Uterus (tissue), 2 donors: ENCODE results near the gene RPS14.

Experiments used
- CTCF ChIP-seq, 4 experiments: fragments of 200-600 bp in 2 of 4; fragments of 450-650 bp in 2 of 4; sonication (generic) in 2 of 4; IDR thresholded peaks; one replicate each; pipeline ENCODE4 v1.5.1; 2016 to 2019; ENCODE audit warnings: antibody characterized with exemption in 4 of 4, mild to moderate bottlenecking in 2 of 4, moderate library complexity in 1 of 4
- POLR2A ChIP-seq, 2 donors: fragments of 450-650 bp; IDR thresholded peaks; one replicate each; pipeline ENCODE4 v1.6.1; 2016; ENCODE audit warnings: antibody characterized with exemption in 2 of 2, mild to moderate bottlenecking in 1 of 2, moderate library complexity in 1 of 2

- no peak for TF ChIP-seq CTCF (IDR thresholded peaks at IDR 0.05)
- no peak for TF ChIP-seq POLR2A (IDR thresholded peaks at IDR 0.05)
Observed at GRCh38 chr5:150442699-150443080, 6.8 kb downstream of the RPS14 start.
